ENCODE data around the gene UGT1A7.

Gene UGT1A7

DNA sequence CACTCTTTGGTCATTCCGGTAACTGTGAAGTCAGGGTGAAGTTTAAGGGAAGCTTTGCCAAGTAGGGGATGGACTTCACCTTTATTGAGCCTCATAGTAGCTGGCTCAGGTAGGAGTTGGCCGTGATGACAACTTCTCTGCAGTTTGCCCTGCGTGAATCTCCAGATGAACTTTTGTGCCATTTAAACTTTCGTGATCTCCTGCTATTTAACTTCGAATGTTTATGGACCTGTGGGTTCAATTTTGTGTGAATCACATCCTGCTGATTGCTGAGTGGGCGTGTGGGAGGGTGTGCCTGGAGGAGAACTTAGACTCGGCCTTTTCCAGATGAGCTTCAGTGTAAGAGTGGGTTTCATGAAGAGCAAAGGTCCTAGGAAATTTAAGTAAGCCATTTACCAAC, 82.6 kb downstream of the UGT1A7 start:
- TF ChIP-seq, protein P1, sequence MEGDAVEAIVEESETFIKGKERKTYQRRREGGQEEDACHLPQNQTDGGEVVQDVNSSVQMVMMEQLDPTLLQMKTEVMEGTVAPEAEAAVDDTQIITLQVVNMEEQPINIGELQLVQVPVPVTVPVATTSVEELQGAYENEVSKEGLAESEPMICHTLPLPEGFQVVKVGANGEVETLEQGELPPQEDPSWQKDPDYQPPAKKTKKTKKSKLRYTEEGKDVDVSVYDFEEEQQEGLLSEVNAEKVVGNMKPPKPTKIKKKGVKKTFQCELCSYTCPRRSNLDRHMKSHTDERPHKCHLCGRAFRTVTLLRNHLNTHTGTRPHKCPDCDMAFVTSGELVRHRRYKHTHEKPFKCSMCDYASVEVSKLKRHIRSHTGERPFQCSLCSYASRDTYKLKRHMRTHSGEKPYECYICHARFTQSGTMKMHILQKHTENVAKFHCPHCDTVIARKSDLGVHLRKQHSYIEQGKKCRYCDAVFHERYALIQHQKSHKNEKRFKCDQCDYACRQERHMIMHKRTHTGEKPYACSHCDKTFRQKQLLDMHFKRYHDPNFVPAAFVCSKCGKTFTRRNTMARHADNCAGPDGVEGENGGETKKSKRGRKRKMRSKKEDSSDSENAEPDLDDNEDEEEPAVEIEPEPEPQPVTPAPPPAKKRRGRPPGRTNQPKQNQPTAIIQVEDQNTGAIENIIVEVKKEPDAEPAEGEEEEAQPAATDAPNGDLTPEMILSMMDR (IDR thresholded peaks at IDR 0.05; ENCODE audit: low read depth, low read length, missing control alignments): no peak
- peak; percentile 14 for DNase-seq (ENCODE audit: extremely low read depth, low read depth)

DNA sequence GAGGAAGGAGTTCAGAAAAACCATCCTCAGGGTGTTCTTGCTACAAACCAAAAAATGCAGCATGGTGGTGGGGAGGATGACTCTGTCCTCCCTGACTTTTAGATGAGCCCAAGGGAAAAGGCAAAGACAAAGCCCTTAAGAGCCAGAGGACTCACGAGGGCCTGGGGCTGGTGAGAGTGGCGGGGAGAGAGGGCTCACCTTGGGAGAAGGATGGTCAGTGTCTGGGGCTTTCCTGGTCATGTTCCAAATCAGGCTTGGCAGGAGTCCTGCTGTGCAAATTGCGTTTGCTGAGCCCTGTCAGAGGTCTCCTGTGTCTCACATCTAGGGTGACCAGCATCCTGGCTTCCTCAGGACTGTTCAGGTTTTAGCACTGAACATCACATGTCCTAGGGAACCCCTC, 83.1 kb downstream of the UGT1A7 start:
- H3K4me3 ChIP-seq (replicated peaks; ENCODE audit: low read depth, low read length): no peak overlapping the region
- DNase-seq (ENCODE audit: extremely low read depth, low read depth): no peak
- TF ChIP-seq, protein P1 (IDR thresholded peaks at IDR 0.05; ENCODE audit: low read depth, low read length, missing control alignments): no peak

More for the DNA sequence above, 82.6 kb downstream of the UGT1A7 start:
- H3K4me3 ChIP-seq (replicated peaks; ENCODE audit: low read depth, low read length): no peak overlapping the region

DNA sequence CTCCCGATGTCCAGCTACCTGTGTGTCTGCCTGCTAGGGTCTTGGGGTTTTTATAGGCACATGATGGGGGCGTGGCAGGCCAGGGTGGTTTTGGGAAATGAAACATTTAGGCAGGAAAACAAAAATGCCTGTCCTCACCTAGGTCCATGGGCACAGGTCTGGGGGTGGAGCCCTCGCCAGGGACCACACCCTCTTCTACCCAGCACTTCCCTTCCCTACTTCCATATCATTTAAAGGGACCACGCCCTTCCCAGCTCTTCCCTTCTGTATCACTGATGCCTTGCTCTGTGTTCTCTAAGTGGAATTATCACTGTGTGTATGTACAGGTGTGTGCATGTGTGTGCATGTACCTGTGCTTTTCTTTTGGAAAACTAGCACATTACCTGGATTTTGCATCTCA, 84.7 kb downstream of the UGT1A7 start:
- TF ChIP-seq, protein P1 (IDR thresholded peaks at IDR 0.05; ENCODE audit: low read depth, low read length, missing control alignments): no peak
- DNase-seq (ENCODE audit: extremely low read depth, low read depth): no peak
- no peak overlapping the region for H3K4me3 ChIP-seq (replicated peaks; ENCODE audit: low read depth, low read length)

DNA sequence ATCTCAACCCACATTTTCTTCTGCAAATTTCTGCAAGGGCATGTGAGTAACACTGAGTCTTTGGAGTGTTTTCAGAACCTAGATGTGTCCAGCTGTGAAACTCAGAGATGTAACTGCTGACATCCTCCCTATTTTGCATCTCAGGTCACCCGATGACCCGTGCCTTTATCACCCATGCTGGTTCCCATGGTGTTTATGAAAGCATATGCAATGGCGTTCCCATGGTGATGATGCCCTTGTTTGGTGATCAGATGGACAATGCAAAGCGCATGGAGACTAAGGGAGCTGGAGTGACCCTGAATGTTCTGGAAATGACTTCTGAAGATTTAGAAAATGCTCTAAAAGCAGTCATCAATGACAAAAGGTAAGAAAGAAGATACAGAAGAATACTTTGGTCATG, 86.4 kb downstream of the UGT1A7 start:
- no peak for DNase-seq (ENCODE audit: extremely low read depth, low read depth)
- no peak overlapping the region for H3K4me3 ChIP-seq (replicated peaks; ENCODE audit: low read depth, low read length)
- TF ChIP-seq, protein P1 (IDR thresholded peaks at IDR 0.05; ENCODE audit: low read depth, low read length, missing control alignments): no peak

DNA sequence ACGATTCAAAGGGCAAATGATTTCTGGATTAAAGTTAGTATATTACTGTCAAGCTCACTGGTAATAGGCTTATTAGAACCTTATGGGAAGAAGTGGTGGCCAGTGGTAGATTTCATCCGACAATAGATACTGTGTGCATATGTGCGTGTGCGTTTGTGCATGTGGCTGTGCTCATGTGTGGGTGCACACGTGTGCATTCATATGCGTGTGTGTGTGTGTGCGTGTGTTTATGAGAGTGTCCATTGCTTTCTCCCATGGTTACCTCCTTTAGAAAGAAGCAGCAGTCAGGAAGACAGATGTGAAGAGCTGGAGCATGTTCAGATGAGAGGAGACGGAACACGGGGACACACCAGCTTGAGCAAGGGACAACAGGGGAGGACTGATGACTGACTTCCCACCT, 87.6 kb downstream of the UGT1A7 start:
- TF ChIP-seq, protein P1 (IDR thresholded peaks at IDR 0.05; ENCODE audit: low read depth, low read length, missing control alignments): no peak
- no peak overlapping the region for H3K4me3 ChIP-seq (replicated peaks; ENCODE audit: low read depth, low read length)
- DNase-seq (ENCODE audit: extremely low read depth, low read depth): no peak

DNA sequence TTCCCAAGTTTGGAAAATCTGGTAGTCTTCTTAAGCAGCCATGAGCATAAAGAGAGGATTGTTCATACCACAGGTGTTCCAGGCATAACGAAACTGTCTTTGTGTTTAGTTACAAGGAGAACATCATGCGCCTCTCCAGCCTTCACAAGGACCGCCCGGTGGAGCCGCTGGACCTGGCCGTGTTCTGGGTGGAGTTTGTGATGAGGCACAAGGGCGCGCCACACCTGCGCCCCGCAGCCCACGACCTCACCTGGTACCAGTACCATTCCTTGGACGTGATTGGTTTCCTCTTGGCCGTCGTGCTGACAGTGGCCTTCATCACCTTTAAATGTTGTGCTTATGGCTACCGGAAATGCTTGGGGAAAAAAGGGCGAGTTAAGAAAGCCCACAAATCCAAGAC, 90.5 kb downstream of the UGT1A7 start:
- TF ChIP-seq, protein P1 (IDR thresholded peaks at IDR 0.05; ENCODE audit: low read depth, low read length, missing control alignments): no peak
- no peak for DNase-seq (ENCODE audit: extremely low read depth, low read depth)
- no peak overlapping the region for H3K4me3 ChIP-seq (replicated peaks; ENCODE audit: low read depth, low read length)

DNA sequence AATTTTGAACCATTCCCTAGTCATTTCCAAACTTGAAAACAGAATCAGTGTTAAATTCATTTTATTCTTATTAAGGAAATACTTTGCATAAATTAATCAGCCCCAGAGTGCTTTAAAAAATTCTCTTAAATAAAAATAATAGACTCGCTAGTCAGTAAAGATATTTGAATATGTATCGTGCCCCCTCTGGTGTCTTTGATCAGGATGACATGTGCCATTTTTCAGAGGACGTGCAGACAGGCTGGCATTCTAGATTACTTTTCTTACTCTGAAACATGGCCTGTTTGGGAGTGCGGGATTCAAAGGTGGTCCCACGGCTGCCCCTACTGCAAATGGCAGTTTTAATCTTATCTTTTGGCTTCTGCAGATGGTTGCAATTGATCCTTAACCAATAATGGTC, 90.9 kb downstream of the UGT1A7 start:
- DNase-seq (ENCODE audit: extremely low read depth, low read depth): no peak
- no peak overlapping the region for H3K4me3 ChIP-seq (replicated peaks; ENCODE audit: low read depth, low read length)
- TF ChIP-seq, protein P1 (IDR thresholded peaks at IDR 0.05; ENCODE audit: low read depth, low read length, missing control alignments): no peak
